ENCODE measurements around the gene PLXNC1.

DNA sequence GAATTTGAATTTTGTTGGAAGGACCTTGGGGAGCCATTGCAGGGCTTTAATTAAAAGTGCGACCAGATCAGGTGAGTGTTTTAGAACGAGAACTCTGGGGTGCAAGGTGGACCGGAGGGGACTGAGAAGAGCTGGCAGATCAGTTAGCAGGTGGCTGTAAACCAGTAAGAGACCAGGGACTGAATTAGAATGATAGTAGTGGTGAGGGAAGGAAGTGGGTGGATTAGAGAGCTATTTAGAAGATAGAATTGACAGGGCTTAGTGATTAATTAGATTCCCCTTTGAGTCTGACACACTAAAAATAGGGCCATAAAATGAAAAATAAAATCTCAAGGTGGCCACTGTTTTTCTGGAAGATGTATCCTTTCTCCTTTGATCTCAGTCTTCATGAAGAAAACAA lies 44.8 kb downstream of the PLXNC1 start:
- TF ChIP-seq, protein P1, sequence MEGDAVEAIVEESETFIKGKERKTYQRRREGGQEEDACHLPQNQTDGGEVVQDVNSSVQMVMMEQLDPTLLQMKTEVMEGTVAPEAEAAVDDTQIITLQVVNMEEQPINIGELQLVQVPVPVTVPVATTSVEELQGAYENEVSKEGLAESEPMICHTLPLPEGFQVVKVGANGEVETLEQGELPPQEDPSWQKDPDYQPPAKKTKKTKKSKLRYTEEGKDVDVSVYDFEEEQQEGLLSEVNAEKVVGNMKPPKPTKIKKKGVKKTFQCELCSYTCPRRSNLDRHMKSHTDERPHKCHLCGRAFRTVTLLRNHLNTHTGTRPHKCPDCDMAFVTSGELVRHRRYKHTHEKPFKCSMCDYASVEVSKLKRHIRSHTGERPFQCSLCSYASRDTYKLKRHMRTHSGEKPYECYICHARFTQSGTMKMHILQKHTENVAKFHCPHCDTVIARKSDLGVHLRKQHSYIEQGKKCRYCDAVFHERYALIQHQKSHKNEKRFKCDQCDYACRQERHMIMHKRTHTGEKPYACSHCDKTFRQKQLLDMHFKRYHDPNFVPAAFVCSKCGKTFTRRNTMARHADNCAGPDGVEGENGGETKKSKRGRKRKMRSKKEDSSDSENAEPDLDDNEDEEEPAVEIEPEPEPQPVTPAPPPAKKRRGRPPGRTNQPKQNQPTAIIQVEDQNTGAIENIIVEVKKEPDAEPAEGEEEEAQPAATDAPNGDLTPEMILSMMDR (conservative IDR thresholded peaks at IDR 0.05 in 1 of 2, IDR thresholded peaks at IDR 0.05 in 1 of 2; ENCODE audit: low read depth in 1 of 2, low read length in 2 of 2): no peak
- TF ChIP-seq EZH2 (IDR thresholded peaks at IDR 0.05; ENCODE audit: low read length, missing control alignments): no peak

Measured in fibroblast of lung (primary cell).